Prostate gland (tissue), 2 donors: Measurements from ENCODE around the gene PHLDB1.

ENCODE experiments used
- POLR2A ChIP-seq: fragments of 450-650 bp; IDR thresholded peaks from one replicate; pipeline ENCODE4 v1.6.1; 2016; ENCODE audit warnings: antibody characterized with exemption, mild to moderate bottlenecking
- TF ChIP-seq, protein P1 (sequence below), 4 experiments: fragments of 200-600 bp in 2 of 4; fragments of 450-650 bp in 2 of 4; sonication (generic) in 2 of 4; IDR thresholded peaks; 1 replicate in 3 of 4; 2 replicates in 1 of 4; pipeline ENCODE4 v1.5.1; 2016 to 2019; ENCODE audit warnings: antibody characterized with exemption in 4 of 4, mild to moderate bottlenecking in 2 of 4, moderate library complexity in 2 of 4

DNA sequence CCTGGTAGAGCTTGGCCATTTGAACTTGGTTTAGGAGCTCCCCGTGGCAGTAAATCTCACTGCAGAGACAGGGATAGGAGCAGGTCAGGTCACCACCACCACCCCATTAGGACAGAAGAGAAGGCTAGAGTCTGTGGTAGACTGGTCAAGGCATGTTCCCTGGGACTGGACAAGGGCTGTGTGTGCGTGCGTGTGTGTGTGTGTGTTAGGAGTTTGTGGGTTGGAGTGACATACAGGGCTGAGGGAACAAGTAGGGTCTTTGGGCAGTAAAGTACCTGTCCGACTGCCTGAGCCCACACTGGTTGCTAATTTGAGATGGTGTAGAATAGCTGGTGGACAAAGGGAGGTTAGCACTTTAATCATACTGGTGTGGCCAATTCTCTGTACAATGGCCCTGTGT, 56.0 kb downstream of the PHLDB1 start:
- TF ChIP-seq, protein P1, sequence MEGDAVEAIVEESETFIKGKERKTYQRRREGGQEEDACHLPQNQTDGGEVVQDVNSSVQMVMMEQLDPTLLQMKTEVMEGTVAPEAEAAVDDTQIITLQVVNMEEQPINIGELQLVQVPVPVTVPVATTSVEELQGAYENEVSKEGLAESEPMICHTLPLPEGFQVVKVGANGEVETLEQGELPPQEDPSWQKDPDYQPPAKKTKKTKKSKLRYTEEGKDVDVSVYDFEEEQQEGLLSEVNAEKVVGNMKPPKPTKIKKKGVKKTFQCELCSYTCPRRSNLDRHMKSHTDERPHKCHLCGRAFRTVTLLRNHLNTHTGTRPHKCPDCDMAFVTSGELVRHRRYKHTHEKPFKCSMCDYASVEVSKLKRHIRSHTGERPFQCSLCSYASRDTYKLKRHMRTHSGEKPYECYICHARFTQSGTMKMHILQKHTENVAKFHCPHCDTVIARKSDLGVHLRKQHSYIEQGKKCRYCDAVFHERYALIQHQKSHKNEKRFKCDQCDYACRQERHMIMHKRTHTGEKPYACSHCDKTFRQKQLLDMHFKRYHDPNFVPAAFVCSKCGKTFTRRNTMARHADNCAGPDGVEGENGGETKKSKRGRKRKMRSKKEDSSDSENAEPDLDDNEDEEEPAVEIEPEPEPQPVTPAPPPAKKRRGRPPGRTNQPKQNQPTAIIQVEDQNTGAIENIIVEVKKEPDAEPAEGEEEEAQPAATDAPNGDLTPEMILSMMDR (IDR thresholded peaks at IDR 0.05): no peak
- TF ChIP-seq POLR2A: no peak
